ENCODE results near the gene RRAGC. TPM values are rescaled to one million over a fixed set of nuclear protein-coding genes. Genes with fewer than 3 reads are reported as not detected.

The RRAGC gene
- total RNA-seq, 1 experiment from 2014 or later, result 11.4 TPM

- TF ChIP-seq FOXJ3 (CRISPR knock-in tag; IDR thresholded peaks at IDR 0.05; ENCODE audit: borderline replicate concordance), result no peak
- TF ChIP-seq USF2 (CRISPR knock-in tag; IDR thresholded peaks at IDR 0.05), result no peak
- no peak for TF ChIP-seq OVOL2 (CRISPR knock-in tag; IDR thresholded peaks at IDR 0.05; ENCODE audit: borderline replicate concordance)
- no peak for TF ChIP-seq ELF4 (CRISPR knock-in tag; IDR thresholded peaks at IDR 0.05; ENCODE audit: low read depth)
- TF ChIP-seq ATF1 (CRISPR knock-in tag; IDR thresholded peaks at IDR 0.05), result no peak
- TF ChIP-seq NR1H2 (CRISPR knock-in tag; IDR thresholded peaks at IDR 0.05), result no peak
- TF ChIP-seq AFF4 (CRISPR knock-in tag; IDR thresholded peaks at IDR 0.05; ENCODE audit: borderline replicate concordance), result no peak
- no peak for TF ChIP-seq ATF2 (CRISPR knock-in tag; IDR thresholded peaks at IDR 0.05; ENCODE audit: borderline replicate concordance, low read depth)
- no peak for TF ChIP-seq CBFB (CRISPR knock-in tag; IDR thresholded peaks at IDR 0.05; ENCODE audit: low read depth)
Measured at GRCh38 chr1:38872401-38873026, 12.9 kb upstream of the RRAGC start (continued).

- Mint-ChIP-seq H3K27ac (no peak overlapping the region), H3K27me3 (ENCODE audit: low read depth) (no peaks in the 10 kb centered on the region), H3K9me3 (no peaks in the 10 kb centered on the region), H3K4me3 (no peak overlapping the region), H3K4me1 (peaks cover 12% of the 10 kb centered on the region), H3K36me3 (peaks cover 4% of the 10 kb centered on the region; the same call in 1 of the 2 replicates)
- CTCF ChIA-PET, result no interaction called here
- DNase-seq (ENCODE audit: low spot score), result no peak
- POLR2A ChIA-PET, result no interaction called here
- ATAC-seq, result no peak
- no peak for TF ChIP-seq ZMAT4 (CRISPR knock-in tag; IDR thresholded peaks at IDR 0.05)
- TF ChIP-seq ATF1 (CRISPR knock-in tag; IDR thresholded peaks at IDR 0.05), result no peak
- TF ChIP-seq ZNF317 (CRISPR knock-in tag; IDR thresholded peaks at IDR 0.05; ENCODE audit: borderline replicate concordance, low read depth), result no peak
- TF ChIP-seq TCF7 (CRISPR knock-in tag; IDR thresholded peaks at IDR 0.05; ENCODE audit: low read depth), result no peak
- TF ChIP-seq IRF1 (CRISPR knock-in tag; IDR thresholded peaks at IDR 0.05), result no peak
- TF ChIP-seq ZNF532 (CRISPR knock-in tag; IDR thresholded peaks at IDR 0.05; ENCODE audit: borderline replicate concordance), result no peak
Measured at GRCh38 chr1:38870996-38871395, 11.4 kb upstream of the RRAGC start.
